ENCODE data around the gene BMI1.

DNA sequence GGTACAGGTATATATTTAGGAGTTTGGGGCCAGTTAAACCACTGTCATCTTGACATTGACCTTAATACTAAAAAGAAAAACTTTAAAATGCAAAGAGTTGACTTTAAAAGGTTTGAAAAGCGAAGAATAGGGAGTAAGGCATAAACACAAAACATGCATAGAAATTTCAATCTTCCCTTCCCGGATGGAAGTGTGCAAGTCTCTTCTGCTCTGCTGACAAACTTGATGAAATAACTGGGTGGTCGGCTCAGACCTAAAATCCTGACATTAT lies 21.0 kb downstream of the BMI1 start:
- no peak for TF ChIP-seq ZNF48 (tag by site-specific recombination; IDR thresholded peaks at IDR 0.05)
- no peak for TF ChIP-seq KLF16 (tag by site-specific recombination; IDR thresholded peaks at IDR 0.05)
- no peak for TF ChIP-seq TCF7L2 (IDR thresholded peaks at IDR 0.05; ENCODE audit: borderline replicate concordance, low read depth, low read length)
- TF ChIP-seq, protein P1, sequence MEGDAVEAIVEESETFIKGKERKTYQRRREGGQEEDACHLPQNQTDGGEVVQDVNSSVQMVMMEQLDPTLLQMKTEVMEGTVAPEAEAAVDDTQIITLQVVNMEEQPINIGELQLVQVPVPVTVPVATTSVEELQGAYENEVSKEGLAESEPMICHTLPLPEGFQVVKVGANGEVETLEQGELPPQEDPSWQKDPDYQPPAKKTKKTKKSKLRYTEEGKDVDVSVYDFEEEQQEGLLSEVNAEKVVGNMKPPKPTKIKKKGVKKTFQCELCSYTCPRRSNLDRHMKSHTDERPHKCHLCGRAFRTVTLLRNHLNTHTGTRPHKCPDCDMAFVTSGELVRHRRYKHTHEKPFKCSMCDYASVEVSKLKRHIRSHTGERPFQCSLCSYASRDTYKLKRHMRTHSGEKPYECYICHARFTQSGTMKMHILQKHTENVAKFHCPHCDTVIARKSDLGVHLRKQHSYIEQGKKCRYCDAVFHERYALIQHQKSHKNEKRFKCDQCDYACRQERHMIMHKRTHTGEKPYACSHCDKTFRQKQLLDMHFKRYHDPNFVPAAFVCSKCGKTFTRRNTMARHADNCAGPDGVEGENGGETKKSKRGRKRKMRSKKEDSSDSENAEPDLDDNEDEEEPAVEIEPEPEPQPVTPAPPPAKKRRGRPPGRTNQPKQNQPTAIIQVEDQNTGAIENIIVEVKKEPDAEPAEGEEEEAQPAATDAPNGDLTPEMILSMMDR (tag by site-specific recombination; IDR thresholded peaks at IDR 0.05) = no peak
- TF ChIP-seq, protein P2, sequence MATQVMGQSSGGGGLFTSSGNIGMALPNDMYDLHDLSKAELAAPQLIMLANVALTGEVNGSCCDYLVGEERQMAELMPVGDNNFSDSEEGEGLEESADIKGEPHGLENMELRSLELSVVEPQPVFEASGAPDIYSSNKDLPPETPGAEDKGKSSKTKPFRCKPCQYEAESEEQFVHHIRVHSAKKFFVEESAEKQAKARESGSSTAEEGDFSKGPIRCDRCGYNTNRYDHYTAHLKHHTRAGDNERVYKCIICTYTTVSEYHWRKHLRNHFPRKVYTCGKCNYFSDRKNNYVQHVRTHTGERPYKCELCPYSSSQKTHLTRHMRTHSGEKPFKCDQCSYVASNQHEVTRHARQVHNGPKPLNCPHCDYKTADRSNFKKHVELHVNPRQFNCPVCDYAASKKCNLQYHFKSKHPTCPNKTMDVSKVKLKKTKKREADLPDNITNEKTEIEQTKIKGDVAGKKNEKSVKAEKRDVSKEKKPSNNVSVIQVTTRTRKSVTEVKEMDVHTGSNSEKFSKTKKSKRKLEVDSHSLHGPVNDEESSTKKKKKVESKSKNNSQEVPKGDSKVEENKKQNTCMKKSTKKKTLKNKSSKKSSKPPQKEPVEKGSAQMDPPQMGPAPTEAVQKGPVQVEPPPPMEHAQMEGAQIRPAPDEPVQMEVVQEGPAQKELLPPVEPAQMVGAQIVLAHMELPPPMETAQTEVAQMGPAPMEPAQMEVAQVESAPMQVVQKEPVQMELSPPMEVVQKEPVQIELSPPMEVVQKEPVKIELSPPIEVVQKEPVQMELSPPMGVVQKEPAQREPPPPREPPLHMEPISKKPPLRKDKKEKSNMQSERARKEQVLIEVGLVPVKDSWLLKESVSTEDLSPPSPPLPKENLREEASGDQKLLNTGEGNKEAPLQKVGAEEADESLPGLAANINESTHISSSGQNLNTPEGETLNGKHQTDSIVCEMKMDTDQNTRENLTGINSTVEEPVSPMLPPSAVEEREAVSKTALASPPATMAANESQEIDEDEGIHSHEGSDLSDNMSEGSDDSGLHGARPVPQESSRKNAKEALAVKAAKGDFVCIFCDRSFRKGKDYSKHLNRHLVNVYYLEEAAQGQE (tag by site-specific recombination; IDR thresholded peaks at IDR 0.05) = no peak
- TF ChIP-seq ZNF23 (tag by site-specific recombination; IDR thresholded peaks at IDR 0.05; ENCODE audit: borderline replicate concordance) = no peak
